ACC112 (cell line): ENCODE results near the gene ZMYM3.

ENCODE experiments used
- H2AFZ ChIP-seq: fragments of 200-600 bp; sonication (generic); one replicate; pipeline ENCODE4 v1.6.0; 2017; ENCODE audit warnings: antibody characterized with exemption, low read length; ENCODE audit not compliant: unreplicated experiment
- H3K27ac ChIP-seq: fragments of 200-600 bp; sonication (generic); 2 replicates; pipeline ENCODE4 v1.5.1; 2014; ENCODE audit warnings: low read depth, mild to moderate bottlenecking, antibody characterized with exemption, low read length, moderate library complexity
- H3K27me3 ChIP-seq: fragments of 200-600 bp; sonication (generic); 2 replicates; pipeline ENCODE4 v1.6.1; 2014; ENCODE audit warnings: mild to moderate bottlenecking, antibody characterized with exemption, low read length, moderate library complexity, mixed read lengths; ENCODE audit not compliant: insufficient read depth
- H3K36me3 ChIP-seq: fragments of 200-600 bp; sonication (generic); 2 replicates; pipeline ENCODE4 v1.6.1; 2016; ENCODE audit warnings: mild to moderate bottlenecking, antibody characterized with exemption, low read length, moderate library complexity, mixed read lengths; ENCODE audit not compliant: insufficient read depth
- H3K4me1 ChIP-seq: fragments of 200-600 bp; sonication (generic); one replicate; pipeline ENCODE4 v1.6.1; 2016; ENCODE audit warnings: low read length, mixed read lengths; ENCODE audit not compliant: insufficient read depth, unreplicated experiment, control insufficient read depth
- H3K4me3 ChIP-seq: fragments of 200-600 bp; sonication (generic); 2 replicates; pipeline ENCODE4 v1.5.1; 2014; ENCODE audit warnings: mild to moderate bottlenecking, low read depth, low read length
- H3K79me2 ChIP-seq: fragments of 200-600 bp; sonication (generic); one replicate; pipeline ENCODE4 v1.6.0; 2016; ENCODE audit warnings: low read length; ENCODE audit not compliant: control insufficient read depth, unreplicated experiment, insufficient read depth

ZMYM3 gene

DNA sequence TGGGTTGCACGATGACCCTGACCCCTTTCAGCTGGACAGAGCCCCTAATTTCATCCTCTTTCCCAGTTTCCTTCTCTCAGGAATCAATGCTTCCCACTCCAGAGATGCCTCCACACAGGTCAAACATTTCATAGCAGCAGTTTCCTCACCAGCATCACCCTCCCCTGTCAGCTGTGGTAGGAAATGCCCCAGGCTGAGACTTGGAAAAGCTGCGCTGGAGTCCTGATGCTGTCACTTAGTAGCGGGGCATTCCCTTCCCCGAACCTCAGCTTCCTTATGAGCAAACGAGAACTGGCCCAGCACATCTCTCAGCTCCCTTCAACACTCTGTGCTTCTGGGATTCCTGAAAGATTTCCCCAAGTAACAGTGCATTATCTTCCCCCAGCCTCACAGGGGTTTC lies 28.3 kb downstream of the ZMYM3 start:
- no peak overlapping the region for H3K4me3 ChIP-seq
- H2AFZ ChIP-seq, result no peak overlapping the region
- H3K79me2 ChIP-seq, result no peaks in the 10 kb centered on the region
- peaks cover 3% of the 10 kb centered on the region; the same call in 1 of the 2 replicates for H3K27me3 ChIP-seq
- no peaks in the 10 kb centered on the region for H3K36me3 ChIP-seq
- H3K27ac ChIP-seq, result no peak overlapping the region
- H3K4me1 ChIP-seq, result no peaks in the 10 kb centered on the region

- Histone ChIP-seq H3K27ac (no peak overlapping the region), H3K36me3 (no peaks in the 10 kb centered on the region), H2AFZ (no peak overlapping the region), H3K4me1 (no peaks in the 10 kb centered on the region), H3K27me3 (peaks cover 3% of the 10 kb centered on the region; the same call in 1 of the 2 replicates), H3K79me2 (no peaks in the 10 kb centered on the region), H3K4me3 (no peak overlapping the region)
Measured at GRCh38 chrX:71225009-71225408, 28.9 kb downstream of the ZMYM3 start.

DNA sequence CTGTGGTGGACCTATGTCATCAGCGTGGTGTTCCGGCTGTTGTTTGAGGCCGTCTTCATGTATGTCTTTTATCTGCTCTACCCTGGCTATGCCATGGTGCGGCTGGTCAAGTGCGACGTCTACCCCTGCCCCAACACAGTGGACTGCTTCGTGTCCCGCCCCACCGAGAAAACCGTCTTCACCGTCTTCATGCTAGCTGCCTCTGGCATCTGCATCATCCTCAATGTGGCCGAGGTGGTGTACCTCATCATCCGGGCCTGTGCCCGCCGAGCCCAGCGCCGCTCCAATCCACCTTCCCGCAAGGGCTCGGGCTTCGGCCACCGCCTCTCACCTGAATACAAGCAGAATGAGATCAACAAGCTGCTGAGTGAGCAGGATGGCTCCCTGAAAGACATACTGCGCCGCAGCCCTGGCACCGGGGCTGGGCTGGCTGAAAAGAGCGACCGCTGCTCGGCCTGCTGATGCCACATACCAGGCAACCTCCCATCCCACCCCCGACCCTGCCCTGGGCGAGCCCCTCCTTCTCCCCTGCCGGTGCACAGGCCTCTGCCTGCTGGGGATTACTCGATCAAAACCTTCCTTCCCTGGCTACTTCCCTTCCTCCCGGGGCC lies 29.7 kb downstream of the ZMYM3 start:
- no peaks in the 10 kb centered on the region for H3K4me1 ChIP-seq
- H3K4me3 ChIP-seq, result no peak overlapping the region
- peaks cover 3% of the 10 kb centered on the region; the same call in 1 of the 2 replicates for H3K27me3 ChIP-seq
- H3K36me3 ChIP-seq, result no peaks in the 10 kb centered on the region
- no peak overlapping the region for H3K27ac ChIP-seq
- H2AFZ ChIP-seq, result no peak overlapping the region
- no peaks in the 10 kb centered on the region for H3K79me2 ChIP-seq

DNA sequence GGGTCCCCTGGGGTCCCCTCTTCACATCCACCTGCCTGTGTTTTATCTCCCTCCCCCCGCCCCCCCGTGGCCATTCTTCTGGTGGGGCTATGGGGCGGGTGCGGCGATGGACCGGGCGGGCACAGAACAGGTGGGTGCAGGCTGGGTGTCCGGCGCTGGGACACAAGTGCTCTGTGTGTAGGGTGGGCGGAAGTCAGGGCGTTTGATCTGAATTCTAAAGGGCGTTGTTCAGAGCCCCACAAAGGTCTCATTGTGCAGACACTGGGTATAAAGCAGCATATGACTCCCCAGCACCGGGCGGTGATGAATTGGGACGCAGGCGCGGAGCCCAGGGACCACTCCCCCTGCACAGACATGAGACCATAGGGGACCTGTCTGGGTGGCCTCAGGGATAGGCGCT lies 31.0 kb downstream of the ZMYM3 start, which contains the start of gene GJB1:
TSS of gene GJB1 (plus strand) at position 296 of the 400 bp plus-strand sequence. CDS start 484 bp downstream, outside the sequence.
- no peaks in the 10 kb centered on the region for H3K79me2 ChIP-seq
- peaks cover 3% of the 10 kb centered on the region; the same call in 1 of the 2 replicates for H3K27me3 ChIP-seq
- H3K27ac ChIP-seq, result no peak within 1 kb of the TSS
- H3K36me3 ChIP-seq, result no peaks in the 10 kb centered on the region
- H3K4me3 ChIP-seq, result no peak within 1 kb of the TSS
- H3K4me1 ChIP-seq, result no peaks in the 10 kb centered on the region
- no peak within 1 kb of the TSS for H2AFZ ChIP-seq

DNA sequence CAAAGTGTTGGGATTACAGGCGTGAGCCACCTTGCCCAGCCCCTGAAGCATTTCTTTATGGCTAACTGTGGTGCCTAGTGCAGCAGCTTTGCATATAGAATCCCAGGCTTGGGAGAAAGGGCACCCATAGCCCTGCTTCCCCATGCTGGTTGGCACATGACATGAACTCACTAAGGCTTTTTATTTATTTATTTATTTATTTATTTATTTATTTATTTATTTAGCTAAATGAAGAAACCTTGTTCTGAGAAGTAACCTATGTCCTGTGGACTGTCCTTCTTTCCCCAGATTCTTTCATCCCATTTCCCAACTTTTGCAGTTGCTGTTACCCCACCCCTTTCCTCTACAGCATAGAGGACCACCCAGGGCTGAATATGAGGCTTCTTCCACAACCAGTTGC lies 32.8 kb downstream of the ZMYM3 start:
- H3K36me3 ChIP-seq, result no peaks in the 10 kb centered on the region
- no peak overlapping the region for H2AFZ ChIP-seq
- H3K27me3 ChIP-seq, result peaks cover 3% of the 10 kb centered on the region; the same call in 1 of the 2 replicates
- no peaks in the 10 kb centered on the region for H3K4me1 ChIP-seq
- no peaks in the 10 kb centered on the region for H3K79me2 ChIP-seq
- H3K4me3 ChIP-seq, result no peak overlapping the region
- no peak overlapping the region for H3K27ac ChIP-seq

DNA sequence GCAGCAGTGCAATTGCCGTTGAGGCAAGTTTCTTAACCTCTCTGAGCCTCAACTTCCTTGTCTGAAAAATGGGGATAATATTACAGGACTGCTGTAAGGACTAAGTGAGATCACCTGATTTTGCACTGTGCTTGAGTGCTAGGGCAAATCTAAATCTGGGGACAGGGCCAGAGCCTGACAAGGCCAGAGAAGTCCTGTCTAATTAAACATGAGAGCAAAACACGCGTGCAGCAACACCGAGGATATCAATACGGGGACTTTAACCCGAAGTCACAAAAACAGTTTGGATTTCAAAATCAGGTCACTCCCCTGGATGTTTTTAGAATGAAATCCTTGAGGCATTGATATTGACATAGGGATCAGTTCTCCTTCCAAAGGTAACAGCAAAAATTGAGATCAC lies 36.6 kb downstream of the ZMYM3 start:
- no peak overlapping the region for H3K27ac ChIP-seq
- H3K27me3 ChIP-seq, result no peaks in the 10 kb centered on the region
- H3K4me3 ChIP-seq, result no peak overlapping the region
- H3K36me3 ChIP-seq, result no peaks in the 10 kb centered on the region
- H3K4me1 ChIP-seq, result no peaks in the 10 kb centered on the region
- H3K79me2 ChIP-seq, result no peaks in the 10 kb centered on the region
- H2AFZ ChIP-seq, result no peak overlapping the region

GRCh38 chrX:71216485-71216884 lies 37.5 kb downstream of the ZMYM3 start:
- Histone ChIP-seq H3K79me2 (no peaks in the 10 kb centered on the region), H3K36me3 (no peaks in the 10 kb centered on the region), H3K4me1 (no peaks in the 10 kb centered on the region), H3K4me3 (no peak overlapping the region), H3K27me3 (no peaks in the 10 kb centered on the region), H3K27ac (no peak overlapping the region), H2AFZ (no peak overlapping the region)

- Histone ChIP-seq H2AFZ (no peak overlapping the region), H3K79me2 (no peaks in the 10 kb centered on the region), H3K4me1 (peaks cover 7% of the 10 kb centered on the region), H3K27ac (no peak overlapping the region), H3K27me3 (no peaks in the 10 kb centered on the region), H3K4me3 (no peak overlapping the region), H3K36me3 (no peaks in the 10 kb centered on the region)
Measured at GRCh38 chrX:71215338-71215912, 38.5 kb downstream of the ZMYM3 start.

GRCh38 chrX:71214604-71215337 lies 39.2 kb downstream of the ZMYM3 start:
- Histone ChIP-seq H3K27me3 (no peaks in the 10 kb centered on the region), H3K27ac (no peak overlapping the region), H3K4me3 (no peak overlapping the region), H3K79me2 (no peaks in the 10 kb centered on the region), H3K36me3 (no peaks in the 10 kb centered on the region), H3K4me1 (peaks cover 7% of the 10 kb centered on the region), H2AFZ (no peak overlapping the region)

DNA sequence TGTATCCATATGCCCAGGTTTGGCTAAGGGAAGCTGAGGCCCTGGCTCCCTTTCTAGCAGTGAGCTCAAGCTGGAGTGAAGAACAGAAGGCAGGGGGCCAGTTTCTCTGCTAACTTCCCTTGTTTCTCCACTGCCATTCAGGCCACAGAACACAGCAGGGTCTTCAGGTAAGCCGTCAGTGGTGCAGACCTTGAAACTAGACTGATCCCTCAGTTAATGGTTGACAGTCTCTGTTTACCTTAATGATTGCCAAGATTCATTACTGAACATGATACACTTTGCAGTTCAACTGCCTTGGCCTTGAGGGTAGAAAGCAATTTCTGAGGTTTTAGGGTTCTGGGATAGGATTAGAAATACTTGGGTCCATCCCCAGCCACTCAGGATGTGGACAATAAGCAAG lies 39.8 kb downstream of the ZMYM3 start:
- H3K4me3 ChIP-seq, result no peak overlapping the region
- H3K27me3 ChIP-seq, result no peaks in the 10 kb centered on the region
- H3K36me3 ChIP-seq, result no peaks in the 10 kb centered on the region
- no peak overlapping the region for H3K27ac ChIP-seq
- H3K79me2 ChIP-seq, result no peaks in the 10 kb centered on the region
- H2AFZ ChIP-seq, result no peak overlapping the region
- peaks cover 7% of the 10 kb centered on the region for H3K4me1 ChIP-seq

DNA sequence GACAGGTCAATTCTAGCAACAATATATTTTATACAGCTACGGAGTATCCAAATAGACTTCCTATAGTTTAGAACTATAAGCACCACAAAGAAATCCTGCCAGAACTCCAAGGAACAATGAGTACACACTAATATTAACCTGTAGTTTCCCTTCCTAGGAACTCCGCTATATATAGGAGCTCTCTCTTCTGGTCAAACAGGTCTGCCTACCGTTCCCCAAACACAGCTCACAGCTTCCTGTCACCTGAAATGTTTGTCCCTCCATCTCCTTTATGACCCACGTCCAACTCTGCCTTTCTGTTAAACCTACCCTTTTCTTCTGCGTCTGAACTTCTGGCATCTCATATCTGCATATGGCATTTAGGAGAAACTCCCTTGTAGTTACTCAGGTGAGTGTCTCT lies 41.4 kb downstream of the ZMYM3 start:
- H3K4me1 ChIP-seq, result peaks cover 7% of the 10 kb centered on the region
- no peak overlapping the region for H2AFZ ChIP-seq
- H3K27me3 ChIP-seq, result no peaks in the 10 kb centered on the region
- no peaks in the 10 kb centered on the region for H3K36me3 ChIP-seq
- no peaks in the 10 kb centered on the region for H3K79me2 ChIP-seq
- H3K4me3 ChIP-seq, result no peak overlapping the region
- no peak overlapping the region for H3K27ac ChIP-seq
